Right forelimb (tissue), 1 donor: ENCODE data around the gene FMN2.

Source experiments
- DNase-seq: peaks from one replicate; pipeline ENCODE4 v3.0.0-alpha.2; 2018

Gene FMN2

DNA sequence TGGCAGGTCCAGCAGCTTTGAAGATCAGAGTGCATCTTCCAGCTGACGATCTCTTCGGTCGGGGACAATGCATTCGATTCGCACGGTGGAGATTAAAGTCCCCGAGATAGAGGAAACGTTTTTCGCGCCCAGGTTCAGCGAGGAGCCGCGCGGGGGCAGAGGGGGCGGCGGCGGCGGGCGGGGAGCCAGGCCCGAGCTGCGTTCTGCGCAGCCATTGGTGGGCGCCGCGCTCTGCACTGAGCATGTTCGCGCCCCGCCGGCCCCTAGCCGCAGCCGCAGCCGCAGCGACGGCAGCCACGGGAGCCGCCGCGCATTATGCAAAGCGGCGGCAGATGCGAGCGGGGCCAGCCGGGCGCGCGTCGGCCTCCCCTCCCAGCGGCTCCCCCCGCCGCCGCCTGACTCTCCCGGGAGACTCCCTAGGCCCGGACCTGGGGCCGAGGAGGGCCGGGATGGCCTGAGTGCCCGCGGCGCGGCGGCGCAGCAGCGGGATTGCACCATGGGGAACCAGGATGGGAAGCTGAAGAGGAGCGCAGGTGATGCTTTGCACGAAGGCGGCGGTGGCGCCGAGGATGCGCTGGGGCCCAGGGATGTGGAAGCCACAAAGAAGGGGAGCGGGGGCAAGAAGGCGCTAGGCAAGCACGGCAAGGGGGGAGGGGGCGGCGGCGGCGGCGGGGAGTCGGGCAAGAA, at the start of gene FMN2:
TSS of gene FMN2 (plus strand) at position 270 of the 687 bp plus-strand sequence. CDS start at position 497, 227 bp downstream.
- DNase-seq = no peak

DNA sequence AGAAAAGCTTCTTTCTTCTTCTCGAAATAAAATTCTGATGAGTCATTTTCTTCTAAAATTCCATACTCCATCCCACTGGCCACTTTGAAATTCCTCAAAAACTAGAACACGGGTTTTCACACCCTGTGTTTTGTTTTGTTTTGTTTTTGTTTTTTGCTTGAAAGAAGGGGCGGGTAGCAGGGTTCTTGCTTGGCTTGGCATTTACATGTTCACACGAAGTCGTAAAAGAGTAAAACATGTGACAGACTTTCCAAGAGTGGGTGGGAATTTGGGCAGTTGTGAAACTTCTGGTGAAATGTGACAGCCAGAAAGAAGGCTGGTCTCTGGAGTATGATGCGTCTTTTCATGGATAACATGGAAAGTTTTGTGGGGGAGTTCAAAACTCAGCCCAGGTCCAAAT, 47.1 kb upstream of the FMN2 start:
- DNase-seq = no peak

- DNase-seq = no peak
Measured at GRCh38 chr1:240046000-240046399, 45.7 kb upstream of the FMN2 start.

GRCh38 chr1:240054109-240054701, 37.5 kb upstream of the FMN2 start:
- no peak for DNase-seq

DNA sequence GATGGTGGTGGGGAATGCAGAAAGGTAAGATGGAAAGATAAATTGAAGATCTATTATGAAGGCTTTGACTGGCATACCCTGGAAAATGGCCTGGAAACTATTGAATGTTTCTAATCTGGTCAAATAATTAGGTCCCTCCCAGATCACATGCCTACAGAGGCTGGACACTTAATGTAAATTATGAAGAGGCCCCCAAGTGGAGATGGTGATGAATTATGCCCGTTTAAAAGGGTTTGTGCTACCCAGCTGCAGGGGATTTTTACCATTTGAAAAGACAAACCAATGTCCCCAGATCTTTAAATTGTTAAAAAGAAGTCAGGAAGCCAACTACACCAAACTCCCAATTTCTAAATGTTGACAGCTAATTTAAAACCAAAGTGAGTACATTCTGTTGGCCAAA, 35.7 kb upstream of the FMN2 start:
- DNase-seq = no peak

DNA sequence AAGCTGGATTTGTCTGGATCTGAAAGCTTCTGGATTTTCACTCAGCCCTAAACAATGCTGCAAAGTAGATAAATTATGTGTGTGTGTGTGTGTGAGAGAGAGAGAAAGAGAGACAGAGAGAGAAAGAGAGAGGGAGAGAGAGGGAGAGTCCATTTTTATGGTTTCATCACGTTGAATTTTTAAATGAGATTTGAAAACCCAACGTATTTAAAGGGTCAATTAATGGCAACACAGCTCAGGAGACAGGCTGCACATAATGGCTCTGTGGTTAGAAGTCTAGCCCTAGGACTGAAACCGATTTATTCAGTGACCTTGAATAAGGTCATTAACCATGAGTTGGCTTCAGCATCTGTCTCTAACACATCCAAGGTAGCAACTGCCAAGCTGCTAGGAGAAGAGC, 35.3 kb upstream of the FMN2 start:
- DNase-seq = no peak

- DNase-seq = no peak
Measured at GRCh38 chr1:240058049-240058448, 33.6 kb upstream of the FMN2 start.

GRCh38 chr1:240068961-240069360, 22.7 kb upstream of the FMN2 start:
- DNase-seq = no peak

- no peak for DNase-seq
Measured at GRCh38 chr1:240070188-240070587, 21.5 kb upstream of the FMN2 start.

- no peak for DNase-seq
Measured at GRCh38 chr1:240073097-240073496, 18.6 kb upstream of the FMN2 start.

- no peak for DNase-seq
Measured at GRCh38 chr1:240074422-240074821, 17.3 kb upstream of the FMN2 start.

- DNase-seq = no peak
Measured at GRCh38 chr1:240074908-240075307, 16.8 kb upstream of the FMN2 start.

DNA sequence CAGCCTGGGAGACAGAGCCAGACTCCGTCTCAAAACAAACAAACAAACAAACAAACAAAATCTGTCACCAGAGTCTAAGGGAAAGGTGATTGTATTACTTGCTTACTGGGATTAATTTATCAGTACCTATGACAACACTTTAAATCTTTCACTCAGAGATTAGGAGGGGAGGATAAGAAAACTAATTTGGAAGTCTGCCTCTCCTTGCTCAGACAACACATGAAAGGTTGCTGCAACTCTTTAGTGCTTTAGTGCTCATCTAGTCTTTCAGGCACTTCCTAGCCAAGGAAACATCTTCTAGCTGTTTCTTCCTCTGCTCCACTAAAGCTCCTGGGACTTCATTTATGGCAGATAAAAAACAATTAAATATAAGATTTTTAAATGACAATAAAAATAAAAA, 7.3 kb upstream of the FMN2 start:
- DNase-seq = no peak

- DNase-seq = no peak
Measured at GRCh38 chr1:240084749-240085148, 6.9 kb upstream of the FMN2 start.

DNA sequence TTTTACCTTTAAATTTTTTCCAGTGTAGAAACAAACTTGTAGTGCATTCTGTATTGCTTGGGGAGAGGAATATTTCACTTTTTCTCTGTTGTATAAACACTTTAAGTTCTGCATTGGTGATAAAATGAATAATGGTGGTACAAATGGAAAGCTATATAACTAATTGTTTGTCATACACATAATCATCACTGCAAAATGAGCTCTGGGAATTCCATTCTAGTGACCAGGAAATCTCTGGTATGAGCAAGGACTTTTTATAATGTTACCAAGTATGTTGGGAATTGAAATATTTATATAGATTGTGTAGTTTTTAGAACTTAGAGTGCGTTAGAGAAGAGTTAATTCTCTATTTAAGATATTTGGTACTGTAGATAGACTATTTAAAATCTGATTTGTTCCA, 5.0 kb upstream of the FMN2 start:
- DNase-seq = no peak

- DNase-seq = no peak
Measured at GRCh38 chr1:240090014-240090413, 1.7 kb upstream of the FMN2 start.

GRCh38 chr1:240090957-240091600, 604 bp upstream of the FMN2 start:
- no peak for DNase-seq

DNA sequence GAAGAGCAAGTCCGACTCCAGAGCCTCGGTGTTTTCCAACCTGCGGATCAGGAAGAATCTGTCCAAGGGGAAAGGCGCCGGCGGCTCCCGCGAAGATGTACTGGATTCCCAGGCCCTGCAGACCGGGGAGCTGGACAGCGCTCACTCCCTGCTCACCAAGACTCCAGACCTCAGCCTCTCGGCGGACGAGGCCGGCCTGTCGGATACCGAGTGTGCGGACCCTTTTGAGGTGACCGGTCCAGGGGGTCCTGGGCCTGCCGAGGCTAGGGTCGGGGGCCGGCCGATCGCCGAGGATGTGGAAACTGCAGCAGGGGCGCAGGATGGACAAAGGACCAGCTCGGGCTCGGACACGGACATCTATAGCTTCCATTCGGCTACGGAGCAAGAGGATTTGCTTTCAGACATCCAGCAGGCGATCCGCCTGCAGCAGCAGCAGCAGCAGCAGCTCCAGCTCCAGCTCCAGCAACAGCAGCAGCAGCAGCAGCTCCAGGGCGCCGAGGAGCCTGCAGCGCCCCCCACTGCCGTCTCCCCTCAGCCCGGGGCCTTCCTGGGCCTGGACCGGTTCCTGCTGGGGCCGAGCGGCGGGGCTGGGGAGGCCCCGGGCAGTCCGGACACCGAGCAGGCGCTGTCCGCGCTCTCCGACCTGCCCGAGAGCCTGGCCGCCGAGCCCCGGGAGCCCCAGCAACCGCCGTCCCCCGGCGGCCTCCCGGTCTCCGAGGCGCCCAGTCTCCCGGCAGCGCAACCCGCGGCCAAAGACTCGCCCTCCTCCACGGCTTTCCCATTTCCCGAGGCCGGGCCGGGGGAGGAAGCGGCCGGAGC, 827 bp downstream of the FMN2 start:
- peak; percentile 69 for DNase-seq

DNA sequence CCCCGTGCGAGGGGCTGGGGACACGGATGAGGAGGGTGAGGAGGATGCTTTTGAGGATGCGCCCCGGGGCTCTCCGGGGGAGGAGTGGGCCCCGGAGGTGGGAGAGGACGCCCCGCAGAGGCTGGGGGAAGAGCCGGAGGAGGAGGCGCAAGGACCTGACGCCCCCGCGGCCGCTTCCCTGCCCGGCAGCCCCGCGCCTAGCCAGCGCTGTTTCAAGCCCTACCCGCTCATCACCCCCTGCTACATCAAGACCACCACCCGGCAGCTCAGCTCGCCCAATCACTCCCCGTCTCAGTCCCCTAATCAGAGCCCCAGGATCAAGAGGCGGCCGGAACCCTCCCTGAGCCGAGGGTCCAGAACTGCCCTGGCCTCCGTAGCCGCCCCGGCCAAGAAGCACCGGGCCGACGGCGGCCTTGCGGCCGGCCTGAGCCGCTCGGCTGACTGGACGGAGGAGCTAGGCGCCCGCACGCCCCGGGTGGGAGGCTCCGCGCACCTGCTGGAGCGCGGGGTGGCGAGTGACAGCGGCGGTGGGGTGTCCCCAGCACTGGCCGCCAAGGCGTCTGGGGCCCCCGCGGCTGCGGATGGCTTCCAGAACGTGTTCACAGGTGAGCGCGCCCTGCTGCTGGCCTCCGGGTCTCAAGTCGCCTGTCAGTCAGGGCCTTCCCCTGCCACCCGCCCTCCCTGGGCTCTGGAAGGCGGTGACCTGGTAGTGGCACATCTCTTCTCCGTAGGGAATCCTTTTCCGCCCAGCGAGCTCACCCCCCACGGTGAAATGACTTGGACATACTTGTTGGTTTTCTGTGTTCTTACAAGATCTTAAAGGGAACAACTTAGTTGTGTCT, 1.7 kb downstream of the FMN2 start:
- DNase-seq = no peak

GRCh38 chr1:240094041-240094722, 2.5 kb downstream of the FMN2 start:
- no peak for DNase-seq

DNA sequence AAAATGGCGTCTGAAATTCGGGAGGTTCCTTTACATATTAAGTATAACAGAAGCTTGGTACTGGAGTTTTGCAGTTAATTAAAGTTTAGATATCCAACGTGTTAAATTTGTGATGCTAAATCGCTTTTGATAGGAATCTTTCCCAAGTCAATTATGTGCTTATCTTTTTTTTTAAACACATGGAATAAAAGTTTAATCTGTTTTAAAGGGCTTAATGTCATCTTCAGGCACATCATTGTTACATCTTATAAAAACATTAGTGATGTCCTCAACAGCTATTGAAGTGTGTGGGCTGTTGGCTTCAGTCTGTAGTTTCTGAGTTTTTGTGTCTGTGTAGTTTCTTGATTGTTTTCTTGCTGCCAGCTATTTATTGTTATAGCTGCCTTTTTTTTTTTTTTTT, 5.3 kb downstream of the FMN2 start:
- no peak for DNase-seq

DNA sequence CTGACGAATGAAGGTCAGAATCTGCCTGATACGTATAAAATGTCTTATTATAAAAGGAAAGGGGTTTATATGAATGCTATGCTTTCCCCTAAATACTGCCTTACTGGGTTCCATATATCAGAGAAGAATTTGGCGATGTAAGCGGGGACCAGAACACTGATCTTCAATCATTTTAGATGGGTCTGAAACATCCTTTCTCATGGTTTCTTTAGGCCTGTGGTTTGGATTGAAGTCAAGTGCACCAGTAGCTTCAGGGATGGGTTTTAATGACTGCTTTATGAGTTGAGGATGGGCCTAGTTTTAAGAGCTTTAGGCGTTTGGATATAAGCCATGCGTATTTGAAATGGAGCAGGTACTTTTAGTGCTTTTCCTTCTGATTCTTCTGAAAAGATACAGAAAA, 6.9 kb downstream of the FMN2 start:
- no peak for DNase-seq
